ENCODE data around the gene NUDT6.
"Not testable (repeated sequence)": the region's sequence is repeated elsewhere in the genome, so short reads cannot be mapped to it uniquely, and the experiment has no call there.

Gene NUDT6

GRCh38 chr4:122921971-122922876 lies at the start of gene NUDT6:
Gene NUDT6, minus strand, starts transcription at chr4:122922597. Its CDS starts 25 bp downstream, at chr4:122922572.
- no peak for DNase-seq (ENCODE audit: low read depth in 2 of 2)

GRCh38 chr4:122968227-122968812 lies 45.9 kb upstream of the NUDT6 start:
- DNase-seq (ENCODE audit: low read depth in 2 of 2): peak; percentile 21 to 25

GRCh38 chr4:122967231-122967630 lies 44.8 kb upstream of the NUDT6 start:
- no peak for DNase-seq (ENCODE audit: low read depth in 2 of 2)

- no peak for DNase-seq (ENCODE audit: low read depth in 2 of 2)
These were observed 43.8 kb upstream of the NUDT6 start for GRCh38 chr4:122966201-122966600.

- DNase-seq (ENCODE audit: low read depth in 2 of 2): no peak
These were observed 40.8 kb upstream of the NUDT6 start for GRCh38 chr4:122963216-122963615.

- DNase-seq (ENCODE audit: low read depth in 2 of 2): no peak
These were observed 38.2 kb upstream of the NUDT6 start for GRCh38 chr4:122960611-122961000.

GRCh38 chr4:122959981-122960610 lies 37.7 kb upstream of the NUDT6 start:
- no peak for DNase-seq (ENCODE audit: low read depth in 2 of 2)

GRCh38 chr4:122959441-122959840 lies 37.0 kb upstream of the NUDT6 start:
- no peak for DNase-seq (ENCODE audit: low read depth in 2 of 2)

GRCh38 chr4:122958505-122958904 lies 36.1 kb upstream of the NUDT6 start:
- no peak for DNase-seq (ENCODE audit: low read depth in 2 of 2)

- DNase-seq (ENCODE audit: low read depth in 2 of 2): no peak
These were observed 31.5 kb upstream of the NUDT6 start for GRCh38 chr4:122953924-122954323.

GRCh38 chr4:122952028-122952427 lies 29.6 kb upstream of the NUDT6 start:
- DNase-seq (ENCODE audit: low read depth in 2 of 2): no peak

GRCh38 chr4:122948671-122949070 lies 26.3 kb upstream of the NUDT6 start:
- DNase-seq (ENCODE audit: low read depth in 2 of 2): no peak

GRCh38 chr4:122946142-122946541 lies 23.7 kb upstream of the NUDT6 start:
- DNase-seq (ENCODE audit: low read depth in 2 of 2): no peak

GRCh38 chr4:122945136-122945535 lies 22.7 kb upstream of the NUDT6 start:
- DNase-seq (ENCODE audit: low read depth in 2 of 2): not testable (repeated sequence)

GRCh38 chr4:122932763-122933162 lies 10.4 kb upstream of the NUDT6 start:
- DNase-seq (ENCODE audit: low read depth in 2 of 2): no peak

GRCh38 chr4:122930862-122931261 lies 8.5 kb upstream of the NUDT6 start:
- no peak for DNase-seq (ENCODE audit: low read depth in 2 of 2)

GRCh38 chr4:122928930-122929329 lies 6.5 kb upstream of the NUDT6 start:
- no peak for DNase-seq (ENCODE audit: low read depth in 2 of 2)

GRCh38 chr4:122922877-122923511 lies 597 bp upstream of the NUDT6 start:
- peak in 1 of 2 experiments; percentile 56 for DNase-seq (ENCODE audit: low read depth in 2 of 2)

GRCh38 chr4:122921300-122921699 lies 1.1 kb downstream of the NUDT6 start:
- no peak for DNase-seq (ENCODE audit: low read depth in 2 of 2)

- DNase-seq (ENCODE audit: low read depth in 2 of 2): no peak
These were observed 1.9 kb downstream of the NUDT6 start for GRCh38 chr4:122920473-122920872.

- no peak for DNase-seq (ENCODE audit: low read depth in 2 of 2)
These were observed 4.7 kb downstream of the NUDT6 start for GRCh38 chr4:122917731-122918130.

GRCh38 chr4:122914938-122915337 lies 7.5 kb downstream of the NUDT6 start:
- no peak for DNase-seq (ENCODE audit: low read depth in 2 of 2)
